ENCODE measurements around the gene POLE.

DNA sequence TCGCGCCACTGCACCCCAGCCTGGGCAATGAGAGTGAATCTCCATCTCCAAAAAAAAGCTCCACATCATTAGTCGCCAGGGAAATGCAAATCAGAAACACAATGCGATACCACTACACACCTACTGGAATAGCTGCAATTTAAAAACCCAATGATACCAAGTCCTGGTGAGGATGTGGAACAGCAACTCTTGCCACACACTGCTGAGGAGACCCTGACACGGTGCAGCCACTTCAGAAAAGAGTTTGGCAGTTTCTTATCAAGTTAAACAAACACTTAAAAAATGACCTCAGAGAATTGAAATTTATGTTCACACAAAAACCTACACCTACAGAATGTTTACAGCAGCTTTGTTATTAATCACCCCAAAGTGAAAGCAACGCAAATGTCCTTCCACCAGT, 56.5 kb downstream of the POLE start:
- TF ChIP-seq TAF1 (IDR thresholded peaks at IDR 0.05; ENCODE audit: low read depth, low read length) (no peak), POLR2A (IDR thresholded peaks at IDR 0.05; ENCODE audit: low read depth, low read length) (no peak), SPI1 (IDR thresholded peaks at IDR 0.05; ENCODE audit: low read depth, low read length) (no peak), POLR2AphosphoS5 (IDR thresholded peaks at IDR 0.05; ENCODE audit: low read depth, low read length) (no peak), POU2F2 (IDR thresholded peaks at IDR 0.05; ENCODE audit: low read depth, low read length) (no peak), PAX5 (IDR thresholded peaks at IDR 0.05; ENCODE audit: insufficient read depth, low read length, severe bottlenecking) (no peak)

All from GM12891 (cell line).